HCT116 (cell line): ENCODE results near the gene NUAK2. TPM values are rescaled to one million over a fixed set of nuclear protein-coding genes. Genes with fewer than 3 reads are reported as not detected.

Source experiments
- ATAC-seq: fragments of 200-7000 bp; cut with Tn5 transposase; 2 replicates; pipeline ENCODE4 v1.9.1; 2020; ENCODE audit warnings: mild to moderate bottlenecking, moderate library complexity
- BruUV-seq: library from RNA; stranded (reverse); fragments of 400-500 nt; replicated peaks from 2 replicates; lab custom pipeline; 2021; lab: Mats Ljungman, UMichigan
- CTCF ChIA-PET: fragments of 300-600 bp; sonication (Branson Sonifier 250); formaldehyde crosslinking; loops from one replicate; lab custom pipeline; 2021; ENCODE audit warnings: antibody characterized with exemption; lab: Charles Lee
- POLR2A ChIA-PET: fragments of 300-600, 350-600 bp; sonication (Branson Sonifier 250); formaldehyde crosslinking; loops from one replicate; lab custom pipeline; 2021; ENCODE audit warnings: antibody characterized with exemption; lab: Charles Lee
- RAD21 ChIA-PET, 2 experiments: fragments of 300-600 bp; sonication (Branson Sonifier 250); formaldehyde crosslinking; loops; one replicate each; lab custom pipeline; 2023; ENCODE audit warnings: low total read pairs in 2 of 2; ENCODE audit not compliant: uncharacterized antibody in 2 of 2, unreplicated experiment in 2 of 2, low non-redundant PET in 1 of 2; lab: Charles Lee
- DNase-seq: peaks from one replicate; pipeline ENCODE4 v3.0.0-alpha.2; 2010; ENCODE audit warnings: low read depth, low spot score
- H2AFZ ChIP-seq: fragments of 200-600 bp; shearing (Covaris generic), sonication (generic); 2 replicates; pipeline ENCODE4 v1.6.1; 2017; ENCODE audit warnings: low read depth, mixed run types, mixed read lengths, antibody characterized with exemption, low read length; ENCODE audit not compliant: poor library complexity, severe bottlenecking
- H3K27ac ChIP-seq: 2 replicates; pipeline ENCODE4 v1.5.1; 2012; ENCODE audit warnings: low read depth, low read length
- H3K27me3 ChIP-seq: fragments of 200-600 bp; sonication (generic); 2 replicates; pipeline ENCODE4 v1.6.1; 2016; ENCODE audit warnings: mixed run types, low read length, mixed read lengths; ENCODE audit not compliant: insufficient read depth
- H3K36me3 ChIP-seq, 2 experiments: fragments of 200-500 bp in 1 of 2; fragments of 200-600 bp in 1 of 2; sonication (Bioruptor generic) in 1 of 2; sonication (generic) in 1 of 2; 2 replicates each; pipeline versions ENCODE4 v1.5.1 to v1.6.1; 2014 to 2016; ENCODE audit warnings: low read length in 2 of 2, inconsistent platforms in 1 of 2, mixed read lengths in 1 of 2, mixed run types in 1 of 2; ENCODE audit not compliant: insufficient read depth in 2 of 2, control insufficient read depth in 1 of 2
- H3K4me1 ChIP-seq, 2 experiments: fragments of 200-600 bp in 1 of 2; sonication (generic) in 1 of 2; 2 replicates each; pipeline versions ENCODE4 v1.5.1 to v1.6.1; 2012 to 2017; ENCODE audit warnings: low read length in 2 of 2, inconsistent platforms in 1 of 2, mild to moderate bottlenecking in 1 of 2, mixed read lengths in 1 of 2, mixed run types in 1 of 2, moderate library complexity in 1 of 2; ENCODE audit not compliant: insufficient read depth in 2 of 2, control insufficient read depth in 1 of 2
- H3K4me2 ChIP-seq: fragments of 200-600 bp; sonication (generic); 2 replicates; pipeline ENCODE4 v1.6.1; 2017; ENCODE audit warnings: mixed run types, low read length, mixed read lengths
- H3K4me3 ChIP-seq, 2 experiments: fragments of 200-600 bp in 1 of 2; sonication (generic) in 1 of 2; replicated peaks in 1 of 2; 2 replicates each; pipeline ENCODE4 v1.5.1; 2011 to 2016; ENCODE audit warnings: low read length in 2 of 2, control low read depth in 1 of 2, low read depth in 1 of 2, mild to moderate bottlenecking in 1 of 2, mixed read lengths in 1 of 2, mixed run types in 1 of 2
- H3K79me2 ChIP-seq: fragments of 200-600 bp; sonication (generic); 2 replicates; pipeline ENCODE4 v1.6.1; 2017; ENCODE audit warnings: mild to moderate bottlenecking, mixed run types, low read length, moderate library complexity, mixed read lengths; ENCODE audit not compliant: insufficient read depth
- H3K9ac ChIP-seq: fragments of 200-600 bp; sonication (generic); 2 replicates; pipeline ENCODE4 v1.6.1; 2016; ENCODE audit warnings: low read length, mixed read lengths
- H3K9me2 ChIP-seq: fragments of 200-600 bp; sonication (generic), shearing (Covaris generic); 2 replicates; pipeline ENCODE4 v1.6.1; 2017; ENCODE audit warnings: mixed run types, mild to moderate bottlenecking, moderate library complexity; ENCODE audit not compliant: insufficient read depth
- H3K9me3 ChIP-seq, 2 experiments: fragments of 200-500 bp in 1 of 2; fragments of 200-600 bp in 1 of 2; sonication (Bioruptor generic) in 1 of 2; sonication (generic) in 1 of 2; 2 replicates each; pipeline ENCODE4 v1.6.1; 2014 to 2017; ENCODE audit warnings: low read length in 2 of 2, mixed read lengths in 2 of 2, inconsistent platforms in 1 of 2, low read depth in 1 of 2, mild to moderate bottlenecking in 1 of 2, mixed run types in 1 of 2, moderate library complexity in 1 of 2; ENCODE audit not compliant: control insufficient read depth in 1 of 2, insufficient read depth in 1 of 2
- H4K20me1 ChIP-seq: fragments of 200-600 bp; sonication (generic), shearing (Covaris generic); 2 replicates; pipeline ENCODE4 v1.6.1; 2017; ENCODE audit warnings: mixed run types, mild to moderate bottlenecking, moderate library complexity; ENCODE audit not compliant: insufficient read depth
- CTCF ChIP-seq, 3 experiments: fragments of 200-600 bp in 1 of 3; sonication (generic) in 1 of 3; IDR thresholded peaks in 2 of 3; conservative IDR thresholded peaks in 1 of 3; 2 replicates each; pipeline ENCODE4 v1.5.1; 2012 to 2017; ENCODE audit warnings: low read depth in 2 of 3, low read length in 2 of 3, antibody characterized with exemption in 1 of 3, borderline replicate concordance in 1 of 3, control low read depth in 1 of 3, mild to moderate bottlenecking in 1 of 3, mixed read lengths in 1 of 3, mixed run types in 1 of 3, moderate library complexity in 1 of 3; ENCODE audit not compliant: insufficient read depth in 1 of 3
- FOSL1 ChIP-seq: IDR thresholded peaks from 2 replicates; pipeline ENCODE4 v1.6.1; 2012; ENCODE audit warnings: low read depth
- RAD21 ChIP-seq: IDR thresholded peaks from 2 replicates; pipeline ENCODE4 v1.6.1; 2012; ENCODE audit warnings: low read depth, mild to moderate bottlenecking
- YY1 ChIP-seq: IDR thresholded peaks from 2 replicates; pipeline ENCODE4 v1.6.1; 2011; ENCODE audit warnings: low read length, low read depth, moderate library complexity, mild to moderate bottlenecking; ENCODE audit not compliant: insufficient replicate concordance; ENCODE audit errors: extremely low read depth
- intact Hi-C: fragments of 100-400 bp; cut with micrococcal nuclease; formaldehyde crosslinking; loops from 2 replicates; pipeline ENCODE4 v1.10.0; 2022
- total RNA-seq: library from RNA; stranded (reverse); gene quantifications from one replicate; pipeline ENCODE4 v1.2.1, GENCODE V29; 2021; ENCODE audit not compliant: unreplicated experiment

The NUAK2 gene
- total RNA-seq, 1 experiment from 2014 or later, result 3.0 TPM

DNA sequence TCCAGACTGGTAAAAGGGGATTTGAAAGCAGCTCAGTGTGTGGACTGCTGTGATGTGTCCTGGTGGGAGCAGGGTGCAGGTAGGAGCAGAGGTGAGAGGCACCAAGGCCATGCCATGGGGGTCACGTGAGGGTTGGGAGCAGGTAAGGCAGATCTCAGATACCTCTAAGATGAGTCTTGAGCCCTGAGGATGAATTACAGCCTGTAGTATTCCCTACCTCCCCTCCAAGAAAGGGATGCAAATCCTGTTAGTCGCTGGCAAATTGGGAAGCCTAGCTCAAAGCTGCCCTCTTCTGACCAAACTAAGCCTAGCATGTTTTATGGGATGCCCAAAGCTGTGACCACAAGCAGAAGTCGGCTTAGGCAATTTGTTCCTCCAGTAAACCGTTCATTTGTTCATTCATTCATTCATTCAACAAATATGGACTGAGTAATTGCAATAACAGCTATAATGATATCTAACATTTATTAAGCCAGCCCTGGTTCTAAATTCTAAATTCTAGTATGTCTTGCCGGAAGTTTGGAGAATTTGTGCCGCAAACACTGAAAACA, 3.9 kb upstream of the NUAK2 start:
- H3K79me2 ChIP-seq, result peaks cover 10% of the 10 kb centered on the region; the same call in 1 of the 2 replicates
- H2AFZ ChIP-seq, result no peak overlapping the region
- no peaks in the 10 kb centered on the region for H3K9me3 ChIP-seq
- ChIA-PET POLR2A (interaction anchor here (0.6 to 2.4 kb wide), 3 partner anchors 51 to 96 kb away, joined by 4 to 16 read pairs (median 6); no protein-coding TSS in a partner anchor), RAD21 (interaction anchor here (0.6 to 3.7 kb wide), 8 partner anchors 10 to 96 kb away, joined by 3 to 60 read pairs (median 12); no protein-coding TSS in a partner anchor), CTCF (interaction anchor here (0.6 to 10.6 kb wide), 21 partner anchors 9 to 518 kb away, joined by 3 to 397 read pairs (median 5); no protein-coding TSS in a partner anchor)
- peak; percentile 39 for ATAC-seq
- intact Hi-C loops, result loop anchor here (1.0 to 5.0 kb wide), 2 partner anchors 52 to 338 kb away; no protein-coding TSS in a partner anchor
- no peaks in the 10 kb centered on the region for H3K36me3 ChIP-seq
- TF ChIP-seq RAD21, result peak; percentile 99
- TF ChIP-seq YY1, result no peak
- no peak for TF ChIP-seq FOSL1
- TF ChIP-seq CTCF (IDR thresholded peaks at IDR 0.05 in 2 of 3, conservative IDR thresholded peaks at IDR 0.05 in 1 of 3; ENCODE audit: borderline replicate concordance in 1 of 3, insufficient read depth in 1 of 3, low read depth in 2 of 3, low read length in 2 of 3), result peak; percentile 55 to 96 (median 63); a peak in 5 of 6 replicates
- H3K4me3 ChIP-seq, result no peak overlapping the region
- H3K4me1 ChIP-seq, result peaks cover 7 to 22% of the 10 kb centered on the region in 2 experiments; a peak in 3 of 4 replicates
- BruUV-seq, result no TSS peak
- H3K27ac ChIP-seq, result no peak overlapping the region
- H3K4me2 ChIP-seq, result no peak overlapping the region
- H4K20me1 ChIP-seq, result no peaks in the 10 kb centered on the region
- no peaks in the 10 kb centered on the region for H3K27me3 ChIP-seq
- no peak overlapping the region for H3K9ac ChIP-seq
- no peaks in the 10 kb centered on the region for H3K9me2 ChIP-seq
- DNase-seq, result peak; percentile 63
